IPS-18a (cell line): ENCODE data around the gene PTBP1.

Experiments used
- H3K27ac ChIP-seq: one replicate; pipeline ENCODE4 v1.5.1; 2013; ENCODE audit warnings: low read length
- H3K27me3 ChIP-seq: one replicate; pipeline ENCODE4 v1.6.1; 2013; ENCODE audit warnings: mild to moderate bottlenecking, low read length; ENCODE audit not compliant: control insufficient read depth, insufficient read depth
- H3K36me3 ChIP-seq: one replicate; pipeline ENCODE4 v1.6.1; 2013; ENCODE audit warnings: low read depth, low read length; ENCODE audit not compliant: control insufficient read depth
- H3K4me1 ChIP-seq: one replicate; pipeline ENCODE4 v1.6.1; 2013; ENCODE audit warnings: low read depth, low read length; ENCODE audit not compliant: control insufficient read depth
- H3K4me3 ChIP-seq: one replicate; pipeline ENCODE4 v1.5.1; 2013; ENCODE audit warnings: low read length
- H3K9ac ChIP-seq: one replicate; pipeline ENCODE4 v1.6.1; 2013; ENCODE audit warnings: mild to moderate bottlenecking, low read length, moderate library complexity
- H3K9me3 ChIP-seq: one replicate; pipeline ENCODE4 v1.6.1; 2013; ENCODE audit warnings: low read depth, low read length; ENCODE audit not compliant: control insufficient read depth

The PTBP1 gene

DNA sequence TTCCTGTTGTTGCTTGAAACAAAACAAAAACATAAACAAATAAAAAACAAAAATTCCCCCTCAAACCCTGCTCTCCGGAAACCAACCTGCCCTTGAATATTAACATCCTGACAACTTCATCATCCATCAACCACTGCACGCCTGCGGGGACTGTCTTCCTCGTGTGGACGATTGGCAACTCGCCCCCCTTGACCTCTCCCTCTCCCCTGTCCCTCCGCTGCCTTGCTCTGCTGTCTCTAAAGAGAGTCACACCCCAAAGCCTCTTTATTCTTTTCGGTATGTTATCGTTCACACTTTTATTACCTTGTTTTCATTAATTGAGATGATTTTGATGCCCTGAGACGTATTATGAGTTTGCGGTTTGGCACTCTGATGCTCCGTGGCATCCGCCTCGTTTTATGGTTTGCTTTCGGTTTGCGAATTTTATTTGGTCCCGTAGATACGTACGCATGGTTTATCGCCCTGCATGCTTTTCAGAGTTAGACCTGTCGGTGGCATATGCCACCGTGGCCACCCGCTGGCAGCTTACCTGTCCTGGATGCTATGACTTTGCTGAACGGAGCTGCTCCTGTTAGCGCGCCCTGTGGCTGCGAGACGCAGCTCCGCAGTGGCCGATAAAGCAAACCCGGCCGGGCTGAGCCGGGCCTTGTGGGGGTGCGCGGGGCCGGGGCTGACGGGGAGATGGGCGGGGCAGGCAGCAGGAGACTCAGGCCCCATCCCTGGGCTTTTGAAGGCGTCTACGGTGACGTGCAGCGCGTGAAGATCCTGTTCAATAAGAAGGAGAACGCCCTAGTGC, 10.6 kb downstream of the PTBP1 start:
- H3K36me3 ChIP-seq: peaks cover 87% of the 10 kb centered on the region
- H3K9ac ChIP-seq: no peak overlapping the region

DNA sequence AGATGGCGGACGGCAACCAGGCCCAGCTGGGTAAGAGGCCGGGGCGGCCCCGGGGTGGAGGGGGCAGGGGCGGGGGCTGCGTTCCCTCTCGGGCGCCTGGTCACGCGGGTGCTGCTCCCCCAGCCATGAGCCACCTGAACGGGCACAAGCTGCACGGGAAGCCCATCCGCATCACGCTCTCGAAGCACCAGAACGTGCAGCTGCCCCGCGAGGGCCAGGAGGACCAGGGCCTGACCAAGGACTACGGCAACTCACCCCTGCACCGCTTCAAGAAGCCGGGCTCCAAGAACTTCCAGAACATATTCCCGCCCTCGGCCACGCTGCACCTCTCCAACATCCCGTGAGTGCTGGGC, 11.1 kb downstream of the PTBP1 start:
- Histone ChIP-seq H3K27ac (no peak overlapping the region), H3K9ac (no peak overlapping the region), H3K9me3 (no peaks in the 10 kb centered on the region), H3K36me3 (peaks cover 82% of the 10 kb centered on the region), H3K4me3 (no peak overlapping the region), H3K4me1 (no peaks in the 10 kb centered on the region), H3K27me3 (no peaks in the 10 kb centered on the region)

More for the DNA sequence above, 10.6 kb downstream of the PTBP1 start:
- no peaks in the 10 kb centered on the region for H3K9me3 ChIP-seq
- no peaks in the 10 kb centered on the region for H3K27me3 ChIP-seq
- no peaks in the 10 kb centered on the region for H3K4me1 ChIP-seq
- no peak overlapping the region for H3K4me3 ChIP-seq
- H3K27ac ChIP-seq: no peak overlapping the region

DNA sequence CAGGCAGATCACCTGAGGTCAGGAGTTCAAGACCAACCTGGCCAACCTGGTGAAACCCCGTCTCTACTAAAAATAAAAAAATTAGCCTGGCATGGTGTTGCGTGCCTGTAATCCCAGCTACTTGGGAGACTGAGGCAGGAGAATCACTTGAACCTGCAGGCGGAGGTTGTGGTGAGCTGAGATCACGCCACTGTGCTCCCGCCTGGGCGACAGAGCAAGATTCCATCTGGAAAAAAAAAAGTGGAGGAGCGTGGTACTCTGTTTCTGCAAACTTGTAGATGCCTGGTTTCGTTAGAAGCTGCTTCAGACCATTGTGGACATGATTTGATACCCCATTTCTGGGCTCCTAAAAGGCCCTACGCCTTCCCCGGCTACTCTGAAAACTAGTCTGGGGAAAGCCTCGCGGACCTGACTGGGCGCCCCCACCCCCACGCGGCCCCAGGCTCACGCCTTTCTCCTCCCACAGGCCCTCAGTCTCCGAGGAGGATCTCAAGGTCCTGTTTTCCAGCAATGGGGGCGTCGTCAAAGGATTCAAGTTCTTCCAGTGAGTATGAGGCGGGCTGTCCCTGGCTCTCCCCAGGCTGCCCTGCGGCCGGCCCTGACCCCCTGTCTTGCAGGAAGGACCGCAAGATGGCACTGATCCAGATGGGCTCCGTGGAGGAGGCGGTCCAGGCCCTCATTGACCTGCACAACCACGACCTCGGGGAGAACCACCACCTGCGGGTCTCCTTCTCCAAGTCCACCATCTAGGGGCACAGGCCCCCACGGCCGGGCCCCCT, 13.0 kb downstream of the PTBP1 start:
- Histone ChIP-seq H3K4me1 (no peaks in the 10 kb centered on the region), H3K9me3 (no peaks in the 10 kb centered on the region), H3K36me3 (peaks cover 66% of the 10 kb centered on the region), H3K9ac (no peak overlapping the region), H3K4me3 (no peak overlapping the region), H3K27me3 (no peaks in the 10 kb centered on the region), H3K27ac (no peak overlapping the region)

DNA sequence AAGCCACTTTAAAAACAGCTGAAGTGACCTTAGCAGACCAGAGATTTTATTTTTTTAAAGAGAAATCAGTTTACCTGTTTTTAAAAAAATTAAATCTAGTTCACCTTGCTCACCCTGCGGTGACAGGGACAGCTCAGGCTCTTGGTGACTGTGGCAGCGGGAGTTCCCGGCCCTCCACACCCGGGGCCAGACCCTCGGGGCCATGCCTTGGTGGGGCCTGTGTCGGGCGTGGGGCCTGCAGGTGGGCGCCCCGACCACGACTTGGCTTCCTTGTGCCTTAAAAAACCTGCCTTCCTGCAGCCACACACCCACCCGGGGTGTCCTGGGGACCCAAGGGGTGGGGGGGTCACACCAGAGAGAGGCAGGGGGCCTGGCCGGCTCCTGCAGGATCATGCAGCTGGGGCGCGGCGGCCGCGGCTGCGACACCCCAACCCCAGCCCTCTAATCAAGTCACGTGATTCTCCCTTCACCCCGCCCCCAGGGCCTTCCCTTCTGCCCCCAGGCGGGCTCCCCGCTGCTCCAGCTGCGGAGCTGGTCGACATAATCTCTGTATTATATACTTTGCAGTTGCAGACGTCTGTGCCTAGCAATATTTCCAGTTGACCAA, 13.7 kb downstream of the PTBP1 start:
- H3K4me1 ChIP-seq: no peaks in the 10 kb centered on the region
- H3K9me3 ChIP-seq: no peaks in the 10 kb centered on the region
- H3K4me3 ChIP-seq: no peak overlapping the region
- H3K27ac ChIP-seq: no peak overlapping the region
- no peak overlapping the region for H3K9ac ChIP-seq
- H3K36me3 ChIP-seq: peaks cover 59% of the 10 kb centered on the region
- H3K27me3 ChIP-seq: no peaks in the 10 kb centered on the region

DNA sequence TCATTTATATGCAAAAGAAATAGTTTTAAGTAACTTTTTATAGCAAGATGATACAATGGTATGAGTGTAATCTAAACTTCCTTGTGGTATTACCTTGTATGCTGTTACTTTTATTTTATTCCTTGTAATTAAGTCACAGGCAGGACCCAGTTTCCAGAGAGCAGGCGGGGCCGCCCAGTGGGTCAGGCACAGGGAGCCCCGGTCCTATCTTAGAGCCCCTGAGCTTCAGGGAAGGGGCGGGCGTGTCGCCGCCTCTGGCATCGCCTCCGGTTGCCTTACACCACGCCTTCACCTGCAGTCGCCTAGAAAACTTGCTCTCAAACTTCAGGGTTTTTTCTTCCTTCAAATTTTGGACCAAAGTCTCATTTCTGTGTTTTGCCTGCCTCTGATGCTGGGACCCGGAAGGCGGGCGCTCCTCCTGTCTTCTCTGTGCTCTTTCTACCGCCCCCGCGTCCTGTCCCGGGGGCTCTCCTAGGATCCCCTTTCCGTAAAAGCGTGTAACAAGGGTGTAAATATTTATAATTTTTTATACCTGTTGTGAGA, 14.3 kb downstream of the PTBP1 start:
- H3K36me3 ChIP-seq: peaks cover 55% of the 10 kb centered on the region
- H3K9me3 ChIP-seq: no peaks in the 10 kb centered on the region
- H3K4me3 ChIP-seq: no peak overlapping the region
- no peak overlapping the region for H3K9ac ChIP-seq
- H3K27ac ChIP-seq: no peak overlapping the region
- H3K27me3 ChIP-seq: no peaks in the 10 kb centered on the region
- no peaks in the 10 kb centered on the region for H3K4me1 ChIP-seq

DNA sequence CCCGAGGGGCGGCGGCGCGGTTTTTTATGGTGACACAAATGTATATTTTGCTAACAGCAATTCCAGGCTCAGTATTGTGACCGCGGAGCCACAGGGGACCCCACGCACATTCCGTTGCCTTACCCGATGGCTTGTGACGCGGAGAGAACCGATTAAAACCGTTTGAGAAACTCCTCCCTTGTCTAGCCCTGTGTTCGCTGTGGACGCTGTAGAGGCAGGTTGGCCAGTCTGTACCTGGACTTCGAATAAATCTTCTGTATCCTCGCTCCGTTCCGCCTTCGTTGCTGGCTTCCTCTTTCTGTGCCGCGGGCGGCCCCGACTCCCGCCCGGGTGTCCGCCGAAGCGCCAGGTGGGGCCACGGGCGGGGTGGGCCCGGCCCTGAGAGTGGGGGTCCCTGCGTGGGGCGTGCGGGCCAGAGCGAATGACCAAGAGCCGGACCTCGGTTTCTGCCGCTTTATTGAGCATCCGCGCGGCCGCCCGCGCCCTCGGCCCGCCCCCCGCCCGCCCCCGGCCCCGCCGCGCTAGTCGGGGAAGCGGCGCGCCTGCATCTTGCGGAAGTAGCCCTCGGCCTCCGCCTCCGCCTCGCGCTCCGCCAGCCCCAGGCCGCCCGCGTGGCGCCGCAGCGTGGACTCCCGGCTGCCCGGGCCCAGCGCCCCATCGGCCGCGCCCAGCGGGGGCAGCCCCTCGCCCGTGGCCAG, 14.9 kb downstream of the PTBP1 start:
- Histone ChIP-seq H3K9ac (no peak overlapping the region), H3K36me3 (peaks cover 49% of the 10 kb centered on the region), H3K4me3 (no peak overlapping the region), H3K27me3 (no peaks in the 10 kb centered on the region), H3K9me3 (no peaks in the 10 kb centered on the region), H3K4me1 (no peaks in the 10 kb centered on the region), H3K27ac (no peak overlapping the region)

DNA sequence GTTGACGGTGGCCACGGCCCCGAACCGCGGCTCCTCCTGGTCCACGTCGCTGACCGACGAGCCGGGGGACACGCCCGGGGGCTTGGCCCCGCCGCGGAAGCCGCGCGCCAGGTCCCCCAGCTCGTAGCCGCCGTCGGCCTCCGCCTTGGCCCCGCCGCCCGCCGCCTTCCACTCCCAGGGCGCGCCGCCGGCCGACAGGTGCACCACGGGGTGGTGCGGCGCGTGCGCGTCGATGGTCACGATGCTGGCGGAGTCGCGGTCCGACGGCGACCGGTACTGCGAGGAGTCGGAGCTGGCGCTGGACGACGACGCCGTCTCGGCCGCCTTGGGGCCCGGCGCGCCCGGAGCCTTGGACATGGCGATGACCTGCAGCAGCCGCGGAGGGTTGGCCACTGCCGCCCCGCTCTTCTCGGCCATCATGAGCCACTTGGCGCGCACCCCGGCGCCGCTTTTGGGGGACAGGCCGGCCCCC, 15.5 kb downstream of the PTBP1 start:
- Histone ChIP-seq H3K27me3 (no peaks in the 10 kb centered on the region), H3K4me1 (no peaks in the 10 kb centered on the region), H3K9ac (no peak overlapping the region), H3K9me3 (no peaks in the 10 kb centered on the region), H3K36me3 (peaks cover 43% of the 10 kb centered on the region), H3K4me3 (no peak overlapping the region), H3K27ac (no peak overlapping the region)

GRCh38 chr19:813219-814151, 16.2 kb downstream of the PTBP1 start:
- H3K4me1 ChIP-seq: no peaks in the 10 kb centered on the region
- no peaks in the 10 kb centered on the region for H3K27me3 ChIP-seq
- H3K4me3 ChIP-seq: no peak overlapping the region
- no peak overlapping the region for H3K9ac ChIP-seq
- no peaks in the 10 kb centered on the region for H3K9me3 ChIP-seq
- no peak overlapping the region for H3K27ac ChIP-seq
- peaks cover 38% of the 10 kb centered on the region for H3K36me3 ChIP-seq

- no peaks in the 10 kb centered on the region for H3K27me3 ChIP-seq
- H3K27ac ChIP-seq: no peak overlapping the region
- no peak overlapping the region for H3K9ac ChIP-seq
- no peaks in the 10 kb centered on the region for H3K4me1 ChIP-seq
- peaks cover 31% of the 10 kb centered on the region for H3K36me3 ChIP-seq
- H3K9me3 ChIP-seq: no peaks in the 10 kb centered on the region
- H3K4me3 ChIP-seq: no peak overlapping the region
Measured at GRCh38 chr19:814152-815078, 17.2 kb downstream of the PTBP1 start.
